Measurements from ENCODE around the gene LCE3D.

- TF ChIP-seq CTCF (conservative IDR thresholded peaks at IDR 0.05; ENCODE audit: low read depth, low read length) (no peak), SMC3 (IDR thresholded peaks at IDR 0.05; ENCODE audit: low read depth, low read length) (no peak), ELK1 (IDR thresholded peaks at IDR 0.05; ENCODE audit: borderline replicate concordance, low read depth, low read length) (no peak), POLR2A (IDR thresholded peaks at IDR 0.05; ENCODE audit: low read depth, low read length) (no peak), BHLHE40 (IDR thresholded peaks at IDR 0.05; ENCODE audit: low read depth, low read length) (no peak), MXI1 (IDR thresholded peaks at IDR 0.05; ENCODE audit: borderline replicate concordance, low read depth, low read length) (no peak), CHD1 (IDR thresholded peaks at IDR 0.05; ENCODE audit: low read depth, low read length) (no peak), FOS (IDR thresholded peaks at IDR 0.05; ENCODE audit: low read depth, low read length) (no peak), RAD21 (IDR thresholded peaks at IDR 0.05; ENCODE audit: low read length) (no peak), USF2 (IDR thresholded peaks at IDR 0.05; ENCODE audit: low read depth, low read length) (no peak), RCOR1 (IDR thresholded peaks at IDR 0.05; ENCODE audit: insufficient replicate concordance, low read length) (no peak), NFE2L2 (IDR thresholded peaks at IDR 0.05; ENCODE audit: low read depth, low read length) (no peak)
These were observed 44.5 kb downstream of the LCE3D start for GRCh38 chr1:152535774-152536173.
